HepG2 (cell line): Measurements from ENCODE around the gene PRCD. TPM values are rescaled to one million over a fixed set of nuclear protein-coding genes. Genes with fewer than 3 reads are reported as not detected.

ENCODE experiments used
- GATAD1 ChIP-seq: IDR thresholded peaks from 2 replicates; pipeline ENCODE4 v1.6.1; 2016; ENCODE audit warnings: missing genetic modification reagents, missing compliant biosample characterization
- GATAD2A ChIP-seq: IDR thresholded peaks from 2 replicates; pipeline ENCODE4 v1.6.1; 2016
- HDAC1 ChIP-seq: sonication (generic); formaldehyde crosslinking; IDR thresholded peaks from 2 replicates; pipeline ENCODE4 v1.5.1; 2020; ENCODE audit warnings: mild to moderate bottlenecking, missing genetic modification reagents
- HOXD1 ChIP-seq: sonication (generic); formaldehyde crosslinking; IDR thresholded peaks from 2 replicates; pipeline ENCODE4 v1.5.0; 2020; ENCODE audit warnings: missing genetic modification reagents
- KDM2A ChIP-seq: sonication (generic); formaldehyde crosslinking; IDR thresholded peaks from 2 replicates; pipeline ENCODE4 v1.4.0; 2020; ENCODE audit warnings: low read depth, missing genetic modification reagents, borderline replicate concordance
- KLF6 ChIP-seq: IDR thresholded peaks from 2 replicates; pipeline ENCODE4 v1.8.0; 2016; ENCODE audit warnings: missing biosample characterization, missing genetic modification reagents
- NCOA1 ChIP-seq: sonication (generic); formaldehyde crosslinking; IDR thresholded peaks from 2 replicates; pipeline ENCODE4 v1.9.0; 2021; ENCODE audit warnings: missing genetic modification reagents
- NCOA5 ChIP-seq: sonication (generic); formaldehyde crosslinking; IDR thresholded peaks from 2 replicates; pipeline ENCODE4 v1.4.0; 2020; ENCODE audit warnings: missing genetic modification reagents
- REPIN1 ChIP-seq: sonication (generic); formaldehyde crosslinking; IDR thresholded peaks from 2 replicates; pipeline ENCODE4 v1.8.0; 2022; ENCODE audit warnings: missing genetic modification reagents, low read depth, mild to moderate bottlenecking, borderline replicate concordance
- XRCC5 ChIP-seq: fragments of 200-400 bp; formaldehyde crosslinking; optimal IDR thresholded peaks from 2 replicates; pipeline ENCODE3; 2017; ENCODE audit warnings: mild to moderate bottlenecking, low read length
- ZBTB20 ChIP-seq: sonication (generic); formaldehyde crosslinking; IDR thresholded peaks from 2 replicates; pipeline ENCODE4 v1.8.1; 2023; ENCODE audit warnings: missing genetic modification reagents, low read depth, mild to moderate bottlenecking, borderline replicate concordance
- ZFP37 ChIP-seq: sonication (generic); formaldehyde crosslinking; IDR thresholded peaks from 2 replicates; pipeline ENCODE4 v1.4.0; 2020; ENCODE audit warnings: missing genetic modification reagents, borderline replicate concordance
- ZFP90 ChIP-seq: sonication (generic); formaldehyde crosslinking; IDR thresholded peaks from 2 replicates; pipeline ENCODE4 v1.8.0; 2022; ENCODE audit warnings: missing genetic modification reagents, mild to moderate bottlenecking, inconsistent platforms, borderline replicate concordance
- ZIK1 ChIP-seq: sonication (generic); formaldehyde crosslinking; IDR thresholded peaks from 2 replicates; pipeline ENCODE4 v1.5.0; 2020; ENCODE audit warnings: mild to moderate bottlenecking, low read depth, missing genetic modification reagents, borderline replicate concordance
- ZNF24 ChIP-seq: fragments of 450-650 bp; IDR thresholded peaks from 2 replicates; pipeline ENCODE4 v1.6.1; 2017; ENCODE audit warnings: antibody characterized with exemption, mild to moderate bottlenecking
- ZNF841 ChIP-seq: sonication (generic); formaldehyde crosslinking; IDR thresholded peaks from 2 replicates; pipeline ENCODE4 v1.8.1; 2023; ENCODE audit warnings: missing genetic modification reagents, borderline replicate concordance
- polyA plus RNA-seq, 8 experiments: library from polyadenylated mRNA; depleted of rRNA in 3 of 8; stranded (reverse) in 7 of 8; unstranded in 1 of 8; fragments of >200 nt; fragmentation: Illumina TruSeq in 4 of 8; extraction: Trizol in 4 of 8; gene quantifications; 2 replicates each; pipeline versions ENCODE4 v1.2.1 to v1.2.3, GENCODE V29; 2011 to 2016; ENCODE audit warnings: low read depth in 4 of 8, missing spikeins in 1 of 8, mixed read lengths in 1 of 8; ENCODE audit not compliant: insufficient read depth in 1 of 8
- total RNA-seq, 5 experiments: library from RNA; depleted of rRNA; stranded (reverse); fragments of >200 nt; fragmentation: Illumina TruSeq; extraction: Trizol; gene quantifications; 2 replicates each; pipeline ENCODE4 v1.2.3, GENCODE V29; 2016; ENCODE audit warnings: low read depth in 1 of 5
- TF ChIP-seq, protein P1 (sequence below): sonication (generic); formaldehyde crosslinking; IDR thresholded peaks from 2 replicates; pipeline ENCODE4 v1.4.0; 2020; ENCODE audit warnings: missing genetic modification reagents
- TF ChIP-seq, protein P2 (sequence below): sonication (generic); formaldehyde crosslinking; IDR thresholded peaks from 2 replicates; pipeline ENCODE4 v1.4.0; 2020; ENCODE audit warnings: missing genetic modification reagents
- TF ChIP-seq, protein P3 (sequence below): IDR thresholded peaks from 2 replicates; pipeline ENCODE4 v1.6.1; 2012; ENCODE audit warnings: inconsistent platforms
- TF ChIP-seq, protein P4 (sequence below): sonication (generic); formaldehyde crosslinking; IDR thresholded peaks from 2 replicates; pipeline ENCODE4 v1.8.1; 2023; ENCODE audit warnings: mild to moderate bottlenecking, missing genetic modification reagents, borderline replicate concordance
- TF ChIP-seq, protein P5 (sequence below): sonication (generic); formaldehyde crosslinking; IDR thresholded peaks from 2 replicates; pipeline ENCODE4 v1.8.1; 2023; ENCODE audit warnings: mild to moderate bottlenecking, missing genetic modification reagents
- TF ChIP-seq, protein P6 (sequence below): sonication (generic); formaldehyde crosslinking; IDR thresholded peaks from 2 replicates; pipeline ENCODE4 v1.4.0; 2020; ENCODE audit warnings: mild to moderate bottlenecking, missing genetic modification reagents

Gene PRCD
- total and polyA plus RNA-seq, 2 of the 13 experiments (the other 11 are each of a cell fraction or from before 2014, with no cell fraction given), result 0.51 TPM; not detected in 1

DNA sequence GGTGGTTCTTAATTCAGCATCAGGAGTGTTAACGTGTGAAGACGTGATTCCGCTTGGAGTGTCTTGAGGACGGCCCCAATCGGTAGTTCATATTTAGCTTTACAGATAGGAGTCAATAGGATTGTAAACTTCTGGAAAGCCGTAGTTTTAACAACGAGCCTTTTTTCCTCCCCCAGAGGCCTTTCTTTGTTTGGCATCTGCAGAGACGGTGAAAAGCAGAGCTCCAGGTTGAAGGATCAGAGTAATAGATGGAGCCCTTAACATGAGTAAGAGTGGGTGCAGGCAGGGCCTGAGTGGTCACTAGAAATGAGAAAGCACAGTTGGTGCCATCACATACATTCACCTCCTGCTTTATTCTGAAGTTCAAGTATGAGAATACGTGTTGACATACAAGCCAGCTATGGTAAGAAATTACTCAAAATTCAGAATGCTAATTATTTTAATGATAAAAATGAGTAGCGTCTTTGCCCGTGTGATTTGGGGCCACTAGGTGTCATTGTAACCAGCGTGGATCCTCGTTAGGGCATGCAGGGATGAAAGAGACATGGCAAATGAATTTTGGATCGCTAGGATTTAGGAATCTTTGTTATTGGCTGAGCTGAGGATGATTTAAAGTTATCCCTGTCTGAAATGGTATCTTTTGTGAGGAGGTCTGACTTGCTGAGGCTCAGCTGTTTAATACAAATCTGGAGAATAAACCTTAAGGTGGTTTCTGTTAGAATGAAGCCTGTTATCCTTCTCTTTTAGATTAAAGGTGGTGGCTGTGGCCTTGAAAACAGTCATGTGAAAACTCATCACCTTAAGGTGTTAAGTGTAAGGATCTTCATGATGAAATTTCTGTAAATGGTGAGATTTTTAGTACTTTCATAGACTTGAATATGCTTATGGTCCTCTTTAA, 18.6 kb downstream of the PRCD start (continued):
- TF ChIP-seq, protein P1, sequence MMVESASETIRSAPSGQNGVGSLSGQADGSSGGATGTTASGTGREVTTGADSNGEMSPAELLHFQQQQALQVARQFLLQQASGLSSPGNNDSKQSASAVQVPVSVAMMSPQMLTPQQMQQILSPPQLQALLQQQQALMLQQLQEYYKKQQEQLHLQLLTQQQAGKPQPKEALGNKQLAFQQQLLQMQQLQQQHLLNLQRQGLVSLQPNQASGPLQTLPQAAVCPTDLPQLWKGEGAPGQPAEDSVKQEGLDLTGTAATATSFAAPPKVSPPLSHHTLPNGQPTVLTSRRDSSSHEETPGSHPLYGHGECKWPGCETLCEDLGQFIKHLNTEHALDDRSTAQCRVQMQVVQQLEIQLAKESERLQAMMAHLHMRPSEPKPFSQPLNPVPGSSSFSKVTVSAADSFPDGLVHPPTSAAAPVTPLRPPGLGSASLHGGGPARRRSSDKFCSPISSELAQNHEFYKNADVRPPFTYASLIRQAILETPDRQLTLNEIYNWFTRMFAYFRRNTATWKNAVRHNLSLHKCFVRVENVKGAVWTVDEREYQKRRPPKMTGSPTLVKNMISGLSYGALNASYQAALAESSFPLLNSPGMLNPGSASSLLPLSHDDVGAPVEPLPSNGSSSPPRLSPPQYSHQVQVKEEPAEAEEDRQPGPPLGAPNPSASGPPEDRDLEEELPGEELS (CRISPR knock-in tag), result no peak
- TF ChIP-seq ZNF841, result no peak
- peak; percentile 44 for TF ChIP-seq HDAC1 (CRISPR knock-in tag)
- TF ChIP-seq, protein P2, sequence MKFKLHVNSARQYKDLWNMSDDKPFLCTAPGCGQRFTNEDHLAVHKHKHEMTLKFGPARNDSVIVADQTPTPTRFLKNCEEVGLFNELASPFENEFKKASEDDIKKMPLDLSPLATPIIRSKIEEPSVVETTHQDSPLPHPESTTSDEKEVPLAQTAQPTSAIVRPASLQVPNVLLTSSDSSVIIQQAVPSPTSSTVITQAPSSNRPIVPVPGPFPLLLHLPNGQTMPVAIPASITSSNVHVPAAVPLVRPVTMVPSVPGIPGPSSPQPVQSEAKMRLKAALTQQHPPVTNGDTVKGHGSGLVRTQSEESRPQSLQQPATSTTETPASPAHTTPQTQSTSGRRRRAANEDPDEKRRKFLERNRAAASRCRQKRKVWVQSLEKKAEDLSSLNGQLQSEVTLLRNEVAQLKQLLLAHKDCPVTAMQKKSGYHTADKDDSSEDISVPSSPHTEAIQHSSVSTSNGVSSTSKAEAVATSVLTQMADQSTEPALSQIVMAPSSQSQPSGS (CRISPR knock-in tag), result no peak
- TF ChIP-seq, protein P3, sequence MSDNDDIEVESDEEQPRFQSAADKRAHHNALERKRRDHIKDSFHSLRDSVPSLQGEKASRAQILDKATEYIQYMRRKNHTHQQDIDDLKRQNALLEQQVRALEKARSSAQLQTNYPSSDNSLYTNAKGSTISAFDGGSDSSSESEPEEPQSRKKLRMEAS, result 0 out of 2 replicates have a peak, but pooled peaks have one; percentile 25
- no peak; the same call in 1 of the 2 replicates for TF ChIP-seq GATAD2A (CRISPR knock-in tag)
- TF ChIP-seq HOXD1 (CRISPR knock-in tag), result no peak
- no peak for TF ChIP-seq ZIK1
- no peak; the same call in 1 of the 2 replicates for TF ChIP-seq REPIN1
- TF ChIP-seq, protein P4, sequence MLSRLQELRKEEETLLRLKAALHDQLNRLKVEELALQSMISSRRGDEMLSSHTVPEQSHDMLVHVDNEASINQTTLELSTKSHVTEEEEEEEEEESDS (CRISPR knock-in tag), result no peak
- TF ChIP-seq, protein P5, sequence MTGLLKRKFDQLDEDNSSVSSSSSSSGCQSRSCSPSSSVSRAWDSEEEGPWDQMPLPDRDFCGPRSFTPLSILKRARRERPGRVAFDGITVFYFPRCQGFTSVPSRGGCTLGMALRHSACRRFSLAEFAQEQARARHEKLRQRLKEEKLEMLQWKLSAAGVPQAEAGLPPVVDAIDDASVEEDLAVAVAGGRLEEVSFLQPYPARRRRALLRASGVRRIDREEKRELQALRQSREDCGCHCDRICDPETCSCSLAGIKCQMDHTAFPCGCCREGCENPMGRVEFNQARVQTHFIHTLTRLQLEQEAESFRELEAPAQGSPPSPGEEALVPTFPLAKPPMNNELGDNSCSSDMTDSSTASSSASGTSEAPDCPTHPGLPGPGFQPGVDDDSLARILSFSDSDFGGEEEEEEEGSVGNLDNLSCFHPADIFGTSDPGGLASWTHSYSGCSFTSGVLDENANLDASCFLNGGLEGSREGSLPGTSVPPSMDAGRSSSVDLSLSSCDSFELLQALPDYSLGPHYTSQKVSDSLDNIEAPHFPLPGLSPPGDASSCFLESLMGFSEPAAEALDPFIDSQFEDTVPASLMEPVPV, result no peak
- TF ChIP-seq ZFP37, result 0 out of 2 replicates have a peak, but pooled peaks have one; percentile 52
- no peak for TF ChIP-seq ZNF24
- TF ChIP-seq NCOA5, result no peak
- no peak for TF ChIP-seq NCOA1 (CRISPR knock-in tag)
- no peak for TF ChIP-seq KDM2A (CRISPR knock-in tag)
- TF ChIP-seq ZBTB20, result no peak
- TF ChIP-seq, protein P6, sequence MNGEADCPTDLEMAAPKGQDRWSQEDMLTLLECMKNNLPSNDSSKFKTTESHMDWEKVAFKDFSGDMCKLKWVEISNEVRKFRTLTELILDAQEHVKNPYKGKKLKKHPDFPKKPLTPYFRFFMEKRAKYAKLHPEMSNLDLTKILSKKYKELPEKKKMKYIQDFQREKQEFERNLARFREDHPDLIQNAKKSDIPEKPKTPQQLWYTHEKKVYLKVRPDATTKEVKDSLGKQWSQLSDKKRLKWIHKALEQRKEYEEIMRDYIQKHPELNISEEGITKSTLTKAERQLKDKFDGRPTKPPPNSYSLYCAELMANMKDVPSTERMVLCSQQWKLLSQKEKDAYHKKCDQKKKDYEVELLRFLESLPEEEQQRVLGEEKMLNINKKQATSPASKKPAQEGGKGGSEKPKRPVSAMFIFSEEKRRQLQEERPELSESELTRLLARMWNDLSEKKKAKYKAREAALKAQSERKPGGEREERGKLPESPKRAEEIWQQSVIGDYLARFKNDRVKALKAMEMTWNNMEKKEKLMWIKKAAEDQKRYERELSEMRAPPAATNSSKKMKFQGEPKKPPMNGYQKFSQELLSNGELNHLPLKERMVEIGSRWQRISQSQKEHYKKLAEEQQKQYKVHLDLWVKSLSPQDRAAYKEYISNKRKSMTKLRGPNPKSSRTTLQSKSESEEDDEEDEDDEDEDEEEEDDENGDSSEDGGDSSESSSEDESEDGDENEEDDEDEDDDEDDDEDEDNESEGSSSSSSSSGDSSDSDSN (CRISPR knock-in tag), result no peak
- TF ChIP-seq ZFP90, result 0 out of 2 replicates have a peak, but pooled peaks have one; percentile 15
- no peak for TF ChIP-seq KLF6 (CRISPR knock-in tag)
- no peak for TF ChIP-seq XRCC5
- TF ChIP-seq GATAD1 (CRISPR knock-in tag), result peak; percentile 65
